Measurements from ENCODE around the gene SLC16A14. TPM values are rescaled to one million over a fixed set of nuclear protein-coding genes. Genes with fewer than 3 reads are reported as not detected.

SLC16A14 gene
- total RNA-seq, 1 donor, result under 0.01 TPM

GRCh38 chr2:230050136-230050535 lies 18.6 kb downstream of the SLC16A14 start:
- Histone ChIP-seq H3K27ac (ENCODE audit: low read depth, low read length) (no peak overlapping the region), H3K36me3 (ENCODE audit: insufficient read depth, low read length) (no peaks in the 10 kb centered on the region), H2AFZ (ENCODE audit: low read length) (no peak overlapping the region), H3K79me2 (ENCODE audit: insufficient read depth, low read length) (no peaks in the 10 kb centered on the region), H3K4me1 (ENCODE audit: insufficient read depth, low read length) (peaks cover 10% of the 10 kb centered on the region), H4K20me1 (ENCODE audit: insufficient read depth, low read length) (no peaks in the 10 kb centered on the region), H3K9me3 (ENCODE audit: low read depth, low read length) (no peaks in the 10 kb centered on the region), H3K4me2 (ENCODE audit: insufficient read depth, low read length) (no peak overlapping the region), H3K4me3 (ENCODE audit: insufficient read depth, low read length) (no peak overlapping the region), H3K27me3 (ENCODE audit: insufficient read depth, low read length) (no peaks in the 10 kb centered on the region)
- no peak for DNase-seq (ENCODE audit: insufficient read length, low spot score, missing footprints)
- TF ChIP-seq CTCF (IDR thresholded peaks at IDR 0.05; ENCODE audit: extremely low read depth, low read depth, low read length), result no peak

- no peaks in the 10 kb centered on the region for H3K4me1 ChIP-seq (ENCODE audit: insufficient read depth, low read length)
- no peak overlapping the region for H3K27ac ChIP-seq (ENCODE audit: low read depth, low read length)
- no peak overlapping the region for H2AFZ ChIP-seq (ENCODE audit: low read length)
- H3K27me3 ChIP-seq (ENCODE audit: insufficient read depth, low read length), result no peaks in the 10 kb centered on the region
- no peak for TF ChIP-seq CTCF (IDR thresholded peaks at IDR 0.05; ENCODE audit: extremely low read depth, low read depth, low read length)
- H3K79me2 ChIP-seq (ENCODE audit: insufficient read depth, low read length), result no peaks in the 10 kb centered on the region
- no peak overlapping the region for H3K4me2 ChIP-seq (ENCODE audit: insufficient read depth, low read length)
- DNase-seq (ENCODE audit: insufficient read length, low spot score, missing footprints), result no peak
- H3K36me3 ChIP-seq (ENCODE audit: insufficient read depth, low read length), result no peaks in the 10 kb centered on the region
- no peaks in the 10 kb centered on the region for H4K20me1 ChIP-seq (ENCODE audit: insufficient read depth, low read length)
- H3K9me3 ChIP-seq (ENCODE audit: low read depth, low read length), result no peaks in the 10 kb centered on the region
- no peak overlapping the region for H3K4me3 ChIP-seq (ENCODE audit: insufficient read depth, low read length)
These were observed 20.6 kb downstream of the SLC16A14 start for GRCh38 chr2:230048010-230048671.

GRCh38 chr2:230046491-230046890 lies 22.2 kb downstream of the SLC16A14 start:
- no peak overlapping the region for H2AFZ ChIP-seq (ENCODE audit: low read length)
- no peak overlapping the region for H3K4me3 ChIP-seq (ENCODE audit: insufficient read depth, low read length)
- no peak for TF ChIP-seq CTCF (IDR thresholded peaks at IDR 0.05; ENCODE audit: extremely low read depth, low read depth, low read length)
- H3K79me2 ChIP-seq (ENCODE audit: insufficient read depth, low read length), result no peaks in the 10 kb centered on the region
- no peaks in the 10 kb centered on the region for H3K4me1 ChIP-seq (ENCODE audit: insufficient read depth, low read length)
- no peak for DNase-seq (ENCODE audit: insufficient read length, low spot score, missing footprints)
- H3K36me3 ChIP-seq (ENCODE audit: insufficient read depth, low read length), result no peaks in the 10 kb centered on the region
- H3K27ac ChIP-seq (ENCODE audit: low read depth, low read length), result no peak overlapping the region
- H4K20me1 ChIP-seq (ENCODE audit: insufficient read depth, low read length), result no peaks in the 10 kb centered on the region
- H3K4me2 ChIP-seq (ENCODE audit: insufficient read depth, low read length), result no peak overlapping the region
- no peaks in the 10 kb centered on the region for H3K9me3 ChIP-seq (ENCODE audit: low read depth, low read length)
- H3K27me3 ChIP-seq (ENCODE audit: insufficient read depth, low read length), result no peaks in the 10 kb centered on the region

- no peaks in the 10 kb centered on the region for H3K4me1 ChIP-seq (ENCODE audit: insufficient read depth, low read length)
- no peak for TF ChIP-seq CTCF (IDR thresholded peaks at IDR 0.05; ENCODE audit: extremely low read depth, low read depth, low read length)
- no peaks in the 10 kb centered on the region for H3K36me3 ChIP-seq (ENCODE audit: insufficient read depth, low read length)
- no peak overlapping the region for H2AFZ ChIP-seq (ENCODE audit: low read length)
- no peaks in the 10 kb centered on the region for H3K79me2 ChIP-seq (ENCODE audit: insufficient read depth, low read length)
- no peak overlapping the region for H3K4me2 ChIP-seq (ENCODE audit: insufficient read depth, low read length)
- DNase-seq (ENCODE audit: insufficient read length, low spot score, missing footprints), result no peak
- H3K27ac ChIP-seq (ENCODE audit: low read depth, low read length), result no peak overlapping the region
- H3K27me3 ChIP-seq (ENCODE audit: insufficient read depth, low read length), result no peaks in the 10 kb centered on the region
- no peak overlapping the region for H3K4me3 ChIP-seq (ENCODE audit: insufficient read depth, low read length)
- H3K9me3 ChIP-seq (ENCODE audit: low read depth, low read length), result no peaks in the 10 kb centered on the region
- H4K20me1 ChIP-seq (ENCODE audit: insufficient read depth, low read length), result no peaks in the 10 kb centered on the region
These were observed 25.3 kb downstream of the SLC16A14 start for GRCh38 chr2:230043461-230043860.

Measured in osteoblast (primary cell).